ENCODE data around the gene SLC7A7. TPM values are rescaled to one million over a fixed set of nuclear protein-coding genes. Genes with fewer than 3 reads are reported as not detected.

Gene SLC7A7
- total and polyA plus RNA-seq, 2 of the 13 experiments (the other 11 are each of a cell fraction or from before 2014, with no cell fraction given), result 0.13 to 0.63 TPM

DNA sequence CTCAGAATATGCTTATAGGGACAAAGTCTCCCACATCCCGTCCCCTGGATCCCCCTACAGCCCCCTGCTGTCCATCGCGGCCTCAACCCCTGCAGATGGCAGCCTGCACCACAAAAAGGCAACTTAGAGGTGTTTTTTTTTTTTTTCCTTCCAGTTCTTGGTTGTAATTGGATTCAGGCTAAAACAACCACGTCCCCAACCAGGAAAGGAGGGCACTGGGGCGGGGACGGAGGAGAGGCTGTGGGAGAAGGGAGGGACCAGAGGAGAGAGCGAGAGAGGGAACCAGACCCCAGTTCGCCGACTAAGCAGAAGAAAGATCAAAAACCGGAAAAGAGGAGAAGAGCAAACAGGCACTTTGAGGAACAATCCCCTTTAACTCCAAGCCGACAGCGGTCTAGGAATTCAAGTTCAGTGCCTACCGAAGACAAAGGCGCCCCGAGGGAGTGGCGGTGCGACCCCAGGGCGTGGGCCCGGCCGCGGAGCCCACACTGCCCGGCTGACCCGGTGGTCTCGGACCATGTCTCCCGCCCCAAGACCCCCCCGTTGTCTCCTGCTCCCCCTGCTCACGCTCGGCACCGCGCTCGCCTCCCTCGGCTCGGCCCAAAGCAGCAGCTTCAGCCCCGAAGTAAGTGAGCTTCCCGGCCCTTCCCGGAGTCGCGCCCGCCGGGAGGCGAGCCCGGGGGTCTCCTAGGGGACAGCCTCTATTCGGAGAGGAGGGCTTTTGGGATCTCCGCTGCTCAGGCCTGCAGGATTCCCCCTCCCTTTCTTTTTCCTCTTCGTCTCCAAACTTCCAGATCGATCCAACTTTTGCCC, 21.3 kb upstream of the SLC7A7 start, which contains the start of gene MMP14 (continued):
- no peak for TF ChIP-seq ATRX (CRISPR knock-in tag; IDR thresholded peaks at IDR 0.05; ENCODE audit: borderline replicate concordance)
- no peak for TF ChIP-seq RBM39 (IDR thresholded peaks at IDR 0.05; ENCODE audit: low read depth, low read length, poor library complexity, severe bottlenecking)
- TF ChIP-seq ATF7-NPFF (CRISPR knock-in tag; IDR thresholded peaks at IDR 0.05; ENCODE audit: low read depth), result no peak
- TF ChIP-seq RXRB (CRISPR knock-in tag; IDR thresholded peaks at IDR 0.05; ENCODE audit: borderline replicate concordance), result 0 out of 2 replicates have a peak, but pooled peaks have one; percentile 10
- no peak; the same call in 1 of the 2 replicates for TF ChIP-seq ONECUT2 (CRISPR knock-in tag; IDR thresholded peaks at IDR 0.05)
- no peak for TF ChIP-seq ZNF296 (CRISPR knock-in tag; conservative IDR thresholded peaks at IDR 0.05)
- TF ChIP-seq, protein P1, sequence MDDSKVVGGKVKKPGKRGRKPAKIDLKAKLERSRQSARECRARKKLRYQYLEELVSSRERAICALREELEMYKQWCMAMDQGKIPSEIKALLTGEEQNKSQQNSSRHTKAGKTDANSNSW (CRISPR knock-in tag; IDR thresholded peaks at IDR 0.05; ENCODE audit: borderline replicate concordance), result no peak
- no peak for TF ChIP-seq ZNF446 (CRISPR knock-in tag; IDR thresholded peaks at IDR 0.05)
- no peak for TF ChIP-seq ZNF160 (CRISPR knock-in tag; IDR thresholded peaks at IDR 0.05)
- TF ChIP-seq NFIB (CRISPR knock-in tag; IDR thresholded peaks at IDR 0.05; ENCODE audit: borderline replicate concordance), result peak; percentile 25; the same call in 1 of the 2 replicates
- TF ChIP-seq TOE1 (CRISPR knock-in tag; IDR thresholded peaks at IDR 0.05), result no peak
- peak; percentile 47; the same call in 1 of the 2 replicates for TF ChIP-seq YEATS4 (CRISPR knock-in tag; IDR thresholded peaks at IDR 0.05; ENCODE audit: borderline replicate concordance)
- no peak for TF ChIP-seq MTA3 (CRISPR knock-in tag; IDR thresholded peaks at IDR 0.05)
- TF ChIP-seq, protein P2, sequence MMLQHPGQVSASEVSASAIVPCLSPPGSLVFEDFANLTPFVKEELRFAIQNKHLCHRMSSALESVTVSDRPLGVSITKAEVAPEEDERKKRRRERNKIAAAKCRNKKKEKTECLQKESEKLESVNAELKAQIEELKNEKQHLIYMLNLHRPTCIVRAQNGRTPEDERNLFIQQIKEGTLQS (CRISPR knock-in tag; IDR thresholded peaks at IDR 0.05), result no peak
- TF ChIP-seq, protein P3, sequence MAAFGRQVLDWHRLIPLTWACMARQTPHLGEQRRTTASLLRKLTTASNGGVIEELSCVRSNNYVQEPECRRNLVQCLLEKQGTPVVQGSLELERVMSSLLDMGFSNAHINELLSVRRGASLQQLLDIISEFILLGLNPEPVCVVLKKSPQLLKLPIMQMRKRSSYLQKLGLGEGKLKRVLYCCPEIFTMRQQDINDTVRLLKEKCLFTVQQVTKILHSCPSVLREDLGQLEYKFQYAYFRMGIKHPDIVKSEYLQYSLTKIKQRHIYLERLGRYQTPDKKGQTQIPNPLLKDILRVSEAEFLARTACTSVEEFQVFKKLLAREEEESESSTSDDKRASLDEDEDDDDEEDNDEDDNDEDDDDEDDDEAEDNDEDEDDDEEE (CRISPR knock-in tag; IDR thresholded peaks at IDR 0.05), result no peak
- no peak for TF ChIP-seq CHD2 (IDR thresholded peaks at IDR 0.05; ENCODE audit: low read depth, low read length)
- TF ChIP-seq ZNF253 (CRISPR knock-in tag; IDR thresholded peaks at IDR 0.05; ENCODE audit: borderline replicate concordance), result no peak
- TF ChIP-seq PHB2 (IDR thresholded peaks at IDR 0.05; ENCODE audit: partially characterized antibody), result no peak
- no peak; the same call in 1 of the 2 replicates for TF ChIP-seq ZNF619 (CRISPR knock-in tag; IDR thresholded peaks at IDR 0.05)
- TF ChIP-seq NFE2L2 (IDR thresholded peaks at IDR 0.05; ENCODE audit: low read length), result no peak
- TF ChIP-seq, protein P4, sequence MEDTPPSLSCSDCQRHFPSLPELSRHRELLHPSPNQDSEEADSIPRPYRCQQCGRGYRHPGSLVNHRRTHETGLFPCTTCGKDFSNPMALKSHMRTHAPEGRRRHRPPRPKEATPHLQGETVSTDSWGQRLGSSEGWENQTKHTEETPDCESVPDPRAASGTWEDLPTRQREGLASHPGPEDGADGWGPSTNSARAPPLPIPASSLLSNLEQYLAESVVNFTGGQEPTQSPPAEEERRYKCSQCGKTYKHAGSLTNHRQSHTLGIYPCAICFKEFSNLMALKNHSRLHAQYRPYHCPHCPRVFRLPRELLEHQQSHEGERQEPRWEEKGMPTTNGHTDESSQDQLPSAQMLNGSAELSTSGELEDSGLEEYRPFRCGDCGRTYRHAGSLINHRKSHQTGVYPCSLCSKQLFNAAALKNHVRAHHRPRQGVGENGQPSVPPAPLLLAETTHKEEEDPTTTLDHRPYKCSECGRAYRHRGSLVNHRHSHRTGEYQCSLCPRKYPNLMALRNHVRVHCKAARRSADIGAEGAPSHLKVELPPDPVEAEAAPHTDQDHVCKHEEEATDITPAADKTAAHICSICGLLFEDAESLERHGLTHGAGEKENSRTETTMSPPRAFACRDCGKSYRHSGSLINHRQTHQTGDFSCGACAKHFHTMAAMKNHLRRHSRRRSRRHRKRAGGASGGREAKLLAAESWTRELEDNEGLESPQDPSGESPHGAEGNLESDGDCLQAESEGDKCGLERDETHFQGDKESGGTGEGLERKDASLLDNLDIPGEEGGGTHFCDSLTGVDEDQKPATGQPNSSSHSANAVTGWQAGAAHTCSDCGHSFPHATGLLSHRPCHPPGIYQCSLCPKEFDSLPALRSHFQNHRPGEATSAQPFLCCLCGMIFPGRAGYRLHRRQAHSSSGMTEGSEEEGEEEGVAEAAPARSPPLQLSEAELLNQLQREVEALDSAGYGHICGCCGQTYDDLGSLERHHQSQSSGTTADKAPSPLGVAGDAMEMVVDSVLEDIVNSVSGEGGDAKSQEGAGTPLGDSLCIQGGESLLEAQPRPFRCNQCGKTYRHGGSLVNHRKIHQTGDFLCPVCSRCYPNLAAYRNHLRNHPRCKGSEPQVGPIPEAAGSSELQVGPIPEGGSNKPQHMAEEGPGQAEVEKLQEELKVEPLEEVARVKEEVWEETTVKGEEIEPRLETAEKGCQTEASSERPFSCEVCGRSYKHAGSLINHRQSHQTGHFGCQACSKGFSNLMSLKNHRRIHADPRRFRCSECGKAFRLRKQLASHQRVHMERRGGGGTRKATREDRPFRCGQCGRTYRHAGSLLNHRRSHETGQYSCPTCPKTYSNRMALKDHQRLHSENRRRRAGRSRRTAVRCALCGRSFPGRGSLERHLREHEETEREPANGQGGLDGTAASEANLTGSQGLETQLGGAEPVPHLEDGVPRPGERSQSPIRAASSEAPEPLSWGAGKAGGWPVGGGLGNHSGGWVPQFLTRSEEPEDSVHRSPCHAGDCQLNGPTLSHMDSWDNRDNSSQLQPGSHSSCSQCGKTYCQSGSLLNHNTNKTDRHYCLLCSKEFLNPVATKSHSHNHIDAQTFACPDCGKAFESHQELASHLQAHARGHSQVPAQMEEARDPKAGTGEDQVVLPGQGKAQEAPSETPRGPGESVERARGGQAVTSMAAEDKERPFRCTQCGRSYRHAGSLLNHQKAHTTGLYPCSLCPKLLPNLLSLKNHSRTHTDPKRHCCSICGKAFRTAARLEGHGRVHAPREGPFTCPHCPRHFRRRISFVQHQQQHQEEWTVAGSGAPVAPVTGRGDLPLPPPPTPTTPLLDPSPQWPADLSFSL (CRISPR knock-in tag; IDR thresholded peaks at IDR 0.05), result no peak
- TF ChIP-seq TCF12 (IDR thresholded peaks at IDR 0.05), result no peak
- TF ChIP-seq TCF12 (CRISPR knock-in tag; IDR thresholded peaks at IDR 0.05), result no peak

Measured in HepG2 (cell line).